ENCODE results near the gene PRKCQ. TPM values are rescaled to one million over a fixed set of nuclear protein-coding genes. Genes with fewer than 3 reads are reported as not detected.

The PRKCQ gene
- total RNA-seq, 1 experiment from 2014 or later = 12.1 TPM

DNA sequence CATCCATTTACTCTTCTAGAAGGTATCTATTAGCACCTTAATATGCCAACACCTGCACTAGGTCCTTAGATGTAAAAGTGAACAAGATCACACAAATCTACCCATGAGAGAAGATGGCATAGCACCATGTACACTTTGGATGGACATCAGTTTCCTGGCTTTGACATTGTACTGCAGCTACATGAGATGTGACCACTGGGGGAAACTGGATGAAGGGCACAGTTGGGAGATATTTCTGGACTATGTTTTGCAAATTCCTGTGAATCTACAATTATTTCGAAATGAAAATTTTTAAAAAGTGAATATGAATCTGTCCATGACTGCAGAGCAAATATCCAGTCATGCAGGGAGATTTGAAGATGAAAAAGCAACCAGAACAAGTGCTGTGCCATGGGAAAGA, 124.5 kb downstream of the PRKCQ start:
- Histone ChIP-seq H2BK20ac (ENCODE audit: low read depth, low read length, poor library complexity, severe bottlenecking) (no peak overlapping the region), H3K14ac (ENCODE audit: insufficient read depth, low read length) (no peak overlapping the region), H3K4me1 (ENCODE audit: insufficient read depth, low read length) (no peaks in the 10 kb centered on the region), H3K79me1 (ENCODE audit: insufficient read depth, low read depth, low read length, poor library complexity, severe bottlenecking) (no peaks in the 10 kb centered on the region), H3K4ac (ENCODE audit: low read depth, low read length) (no peak overlapping the region), H4K20me1 (ENCODE audit: control insufficient read depth, insufficient read depth, insufficient read length) (no peaks in the 10 kb centered on the region), H4K8ac (replicated peaks; ENCODE audit: insufficient read length, low read depth, low read length) (no peak overlapping the region), H2BK120ac (ENCODE audit: low read depth, low read length, poor library complexity, severe bottlenecking) (no peak overlapping the region), H4K5ac (ENCODE audit: insufficient read length, low read depth, low read length) (no peak overlapping the region), H3K9ac (ENCODE audit: extremely low read depth, insufficient read length, low read length) (no peak overlapping the region), H4K91ac (ENCODE audit: insufficient read length, low read depth, low read length) (no peak overlapping the region), H3K27me3 (ENCODE audit: insufficient read depth, low read length) (no peaks in the 10 kb centered on the region), H3K18ac (ENCODE audit: insufficient read length, low read depth, low read length) (no peak overlapping the region), H3K23me2 (ENCODE audit: insufficient read length, low read depth, low read length, poor library complexity, severe bottlenecking) (no peaks in the 10 kb centered on the region), H3K4me2 (ENCODE audit: insufficient read depth, insufficient read length, low read length) (no peak overlapping the region), H2BK5ac (ENCODE audit: insufficient read length, low read length) (no peak overlapping the region), H2BK12ac (ENCODE audit: insufficient read length, low read depth, low read length) (no peak overlapping the region), H2AK5ac (ENCODE audit: insufficient read length, low read length) (no peak overlapping the region), H3K56ac (ENCODE audit: insufficient read length, low read depth, low read length) (no peak overlapping the region), H3K23ac (ENCODE audit: insufficient read length, low read depth, low read length) (no peak overlapping the region), H2BK15ac (ENCODE audit: low read depth, low read length) (no peak overlapping the region), H3K79me2 (ENCODE audit: insufficient read depth, low read length) (no peaks in the 10 kb centered on the region), H3K9me3 (ENCODE audit: control insufficient read depth, low read depth, low read length) (no peaks in the 10 kb centered on the region), H3K27ac (ENCODE audit: insufficient read length, low read depth, low read length) (no peak overlapping the region), H3T11ph (ENCODE audit: low read length) (no peak overlapping the region), H2AFZ (ENCODE audit: low read length) (no peak overlapping the region)
- no CpG with 5 or more reads among the region's 1 CpG for WGBS (ENCODE audit: extremely low coverage, insufficient read length, low lambda C conversion rate)
- Mint-ChIP-seq H3K4me3 (no peak overlapping the region), H3K4me1 (no peaks in the 10 kb centered on the region), H3K36me3 (ENCODE audit: insufficient read depth in 1 of 3, low read depth in 3 of 3) (peaks cover 50 to 67% (median 60%) of the 10 kb centered on the region in 3 experiments), H3K27ac (no peak overlapping the region), H3K27me3 (ENCODE audit: low read depth) (no peaks in the 10 kb centered on the region), H3K9me3 (peaks cover 0 to 4% of the 10 kb centered on the region in 2 experiments; a peak in 4 of 5 replicates)
- TF ChIP-seq, protein P1, sequence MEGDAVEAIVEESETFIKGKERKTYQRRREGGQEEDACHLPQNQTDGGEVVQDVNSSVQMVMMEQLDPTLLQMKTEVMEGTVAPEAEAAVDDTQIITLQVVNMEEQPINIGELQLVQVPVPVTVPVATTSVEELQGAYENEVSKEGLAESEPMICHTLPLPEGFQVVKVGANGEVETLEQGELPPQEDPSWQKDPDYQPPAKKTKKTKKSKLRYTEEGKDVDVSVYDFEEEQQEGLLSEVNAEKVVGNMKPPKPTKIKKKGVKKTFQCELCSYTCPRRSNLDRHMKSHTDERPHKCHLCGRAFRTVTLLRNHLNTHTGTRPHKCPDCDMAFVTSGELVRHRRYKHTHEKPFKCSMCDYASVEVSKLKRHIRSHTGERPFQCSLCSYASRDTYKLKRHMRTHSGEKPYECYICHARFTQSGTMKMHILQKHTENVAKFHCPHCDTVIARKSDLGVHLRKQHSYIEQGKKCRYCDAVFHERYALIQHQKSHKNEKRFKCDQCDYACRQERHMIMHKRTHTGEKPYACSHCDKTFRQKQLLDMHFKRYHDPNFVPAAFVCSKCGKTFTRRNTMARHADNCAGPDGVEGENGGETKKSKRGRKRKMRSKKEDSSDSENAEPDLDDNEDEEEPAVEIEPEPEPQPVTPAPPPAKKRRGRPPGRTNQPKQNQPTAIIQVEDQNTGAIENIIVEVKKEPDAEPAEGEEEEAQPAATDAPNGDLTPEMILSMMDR (conservative IDR thresholded peaks at IDR 0.05) = no peak
- no peak for DNase-seq
